GM13977 (cell line): ENCODE measurements around the gene FBXO27.

Experiments used
- DNase-seq: peaks from one replicate; pipeline ENCODE4 v3.0.0; 2012; ENCODE audit warnings: low spot score
- in situ Hi-C: fragments of 300-500 bp; cut with MboI; formaldehyde crosslinking; loops from one replicate; pipeline ENCODE4 v1.12.0; 2022; ENCODE audit warnings: low sequenced_read_pairs, low pct_unique_long_range_greater_than_20kb, mixed read lengths, inconsistent platforms; ENCODE audit not compliant: unreplicated experiment
- TF ChIP-seq, protein P1 (sequence below): IDR thresholded peaks from 2 replicates; pipeline ENCODE4 v1.5.1; 2012; ENCODE audit warnings: mild to moderate bottlenecking, control low read depth; ENCODE audit not compliant: insufficient read depth; ENCODE audit errors: extremely low read depth, missing control alignments

FBXO27 gene

DNA sequence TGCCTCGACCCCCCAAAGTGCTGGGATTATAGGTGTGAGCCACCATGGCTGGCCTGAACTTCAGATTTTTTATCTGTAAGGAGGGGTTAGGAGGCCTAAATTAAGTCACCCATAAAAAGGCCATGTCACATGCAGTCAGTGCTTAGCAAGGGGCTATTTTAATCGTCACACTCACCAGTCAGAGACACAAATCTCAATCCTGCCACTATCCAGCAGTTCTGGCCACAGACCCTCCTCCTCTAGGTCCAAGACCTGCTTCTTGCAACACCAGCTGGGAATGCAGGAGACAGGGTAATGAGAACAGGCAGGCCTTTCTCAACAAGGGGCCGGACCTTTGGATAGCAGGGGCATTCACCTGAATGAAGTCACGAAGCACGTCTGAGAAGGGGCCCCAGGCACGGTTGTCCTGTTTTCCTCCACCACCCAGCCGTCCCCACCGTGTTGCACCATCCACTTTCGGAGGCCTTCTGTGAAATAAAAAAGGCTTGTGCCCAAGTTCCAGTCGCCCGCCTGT, 1.4 kb downstream of the FBXO27 start:
- TF ChIP-seq, protein P1, sequence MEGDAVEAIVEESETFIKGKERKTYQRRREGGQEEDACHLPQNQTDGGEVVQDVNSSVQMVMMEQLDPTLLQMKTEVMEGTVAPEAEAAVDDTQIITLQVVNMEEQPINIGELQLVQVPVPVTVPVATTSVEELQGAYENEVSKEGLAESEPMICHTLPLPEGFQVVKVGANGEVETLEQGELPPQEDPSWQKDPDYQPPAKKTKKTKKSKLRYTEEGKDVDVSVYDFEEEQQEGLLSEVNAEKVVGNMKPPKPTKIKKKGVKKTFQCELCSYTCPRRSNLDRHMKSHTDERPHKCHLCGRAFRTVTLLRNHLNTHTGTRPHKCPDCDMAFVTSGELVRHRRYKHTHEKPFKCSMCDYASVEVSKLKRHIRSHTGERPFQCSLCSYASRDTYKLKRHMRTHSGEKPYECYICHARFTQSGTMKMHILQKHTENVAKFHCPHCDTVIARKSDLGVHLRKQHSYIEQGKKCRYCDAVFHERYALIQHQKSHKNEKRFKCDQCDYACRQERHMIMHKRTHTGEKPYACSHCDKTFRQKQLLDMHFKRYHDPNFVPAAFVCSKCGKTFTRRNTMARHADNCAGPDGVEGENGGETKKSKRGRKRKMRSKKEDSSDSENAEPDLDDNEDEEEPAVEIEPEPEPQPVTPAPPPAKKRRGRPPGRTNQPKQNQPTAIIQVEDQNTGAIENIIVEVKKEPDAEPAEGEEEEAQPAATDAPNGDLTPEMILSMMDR, result no peak
- in situ Hi-C loops, result no loop called here
- peak; percentile 36 for DNase-seq

DNA sequence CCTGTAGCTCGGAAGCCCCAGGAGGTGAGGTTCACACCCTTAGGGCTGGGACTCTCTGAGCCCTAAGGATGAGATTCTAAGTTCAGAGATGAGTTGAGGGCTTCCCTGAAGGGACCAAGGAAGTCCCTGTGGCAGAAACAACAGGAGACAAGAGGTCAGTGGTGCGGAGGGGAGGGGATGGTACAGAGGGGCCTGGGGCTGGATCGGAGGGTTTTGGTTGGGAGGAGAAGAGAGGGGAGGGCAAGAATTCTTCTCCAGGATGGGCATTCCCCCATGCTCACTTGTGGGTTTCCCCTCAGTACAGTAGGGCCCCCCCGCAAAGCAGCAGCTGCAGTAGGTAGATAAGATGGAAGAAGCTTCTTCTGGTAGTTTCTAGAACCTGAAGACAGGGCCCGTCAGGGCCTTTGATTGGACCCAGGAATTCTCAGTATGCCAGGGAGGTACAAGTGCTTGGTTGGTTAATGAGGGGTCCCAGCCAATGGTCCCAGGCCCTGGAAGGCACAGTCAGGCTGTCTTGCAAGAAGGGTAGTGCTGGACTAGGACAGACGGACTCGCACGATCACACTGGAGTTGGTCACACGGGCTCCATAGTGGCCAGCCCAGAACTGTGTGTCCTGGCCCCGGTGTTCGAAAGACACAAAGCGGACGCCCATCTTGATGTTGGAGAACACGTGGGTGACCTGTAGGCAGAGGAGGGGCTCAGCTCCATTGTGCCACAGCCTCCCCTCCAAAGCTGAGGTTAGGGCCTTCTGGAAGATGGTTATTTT, 7.3 kb downstream of the FBXO27 start:
- DNase-seq, result no peak

DNA sequence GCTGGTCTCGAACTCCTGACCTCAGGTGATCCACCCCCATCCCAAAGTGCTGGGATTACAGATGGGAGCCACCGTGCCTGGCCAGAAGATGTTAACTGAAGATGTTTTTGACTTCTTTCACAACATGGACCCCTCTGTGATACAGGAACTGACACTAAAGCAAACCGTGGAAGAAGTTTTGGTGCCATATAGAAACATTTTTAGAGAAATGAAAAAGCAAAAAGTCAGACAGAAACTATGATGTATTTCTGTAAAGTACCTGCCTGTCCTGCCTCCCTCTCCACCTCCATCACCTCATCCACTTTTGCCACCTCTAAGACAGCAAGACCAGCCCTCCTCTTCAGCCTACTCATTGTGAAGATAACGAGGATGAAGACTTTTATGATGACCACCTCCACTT, 11.3 kb downstream of the FBXO27 start:
- in situ Hi-C loops, result no loop called here
- peak; percentile 55 for DNase-seq
- TF ChIP-seq, protein P1, result no peak

More for the DNA sequence above, 7.3 kb downstream of the FBXO27 start:
- TF ChIP-seq, protein P1, result no peak
- in situ Hi-C loops, result no loop called here

DNA sequence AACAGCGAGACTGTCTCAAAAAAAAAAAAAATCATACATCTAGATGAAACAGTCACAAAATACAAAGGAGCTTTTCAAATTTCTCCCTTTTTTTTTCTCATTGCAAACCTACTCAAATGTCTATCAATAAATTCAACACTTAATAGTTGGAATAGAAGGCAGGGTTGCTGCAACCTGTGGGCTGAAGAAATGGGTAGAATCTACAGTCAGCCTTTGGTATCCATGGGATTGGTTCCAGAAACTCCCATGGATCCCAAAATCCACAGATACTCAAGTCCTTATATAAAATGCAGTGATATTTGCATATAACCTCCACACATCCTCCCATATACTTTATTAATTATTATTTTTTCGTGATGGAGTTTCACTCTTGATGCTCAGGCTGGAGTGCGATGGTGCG, 14.7 kb downstream of the FBXO27 start:
- in situ Hi-C loops, result no loop called here
- TF ChIP-seq, protein P1, result no peak
- no peak for DNase-seq

DNA sequence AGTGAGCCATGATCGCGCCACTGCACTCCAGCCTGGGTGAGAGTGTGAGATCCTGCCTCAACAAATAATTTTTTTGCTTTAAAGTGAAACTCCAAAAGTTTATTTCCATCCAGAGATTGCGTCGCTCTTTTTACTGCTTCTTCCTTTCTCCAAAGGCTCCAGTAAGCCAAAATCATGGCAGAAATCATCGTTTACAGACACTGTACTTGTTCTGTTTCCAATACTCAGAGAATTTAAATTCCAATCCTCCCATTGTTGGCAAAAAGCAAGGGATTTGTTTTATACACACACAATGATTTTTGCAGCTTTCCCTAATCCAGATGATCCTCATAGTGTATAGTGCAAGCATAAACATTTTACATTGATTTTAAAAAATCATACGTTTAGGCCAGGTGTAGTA, 15.3 kb downstream of the FBXO27 start:
- DNase-seq, result no peak
- TF ChIP-seq, protein P1, result no peak
- in situ Hi-C loops, result no loop called here

DNA sequence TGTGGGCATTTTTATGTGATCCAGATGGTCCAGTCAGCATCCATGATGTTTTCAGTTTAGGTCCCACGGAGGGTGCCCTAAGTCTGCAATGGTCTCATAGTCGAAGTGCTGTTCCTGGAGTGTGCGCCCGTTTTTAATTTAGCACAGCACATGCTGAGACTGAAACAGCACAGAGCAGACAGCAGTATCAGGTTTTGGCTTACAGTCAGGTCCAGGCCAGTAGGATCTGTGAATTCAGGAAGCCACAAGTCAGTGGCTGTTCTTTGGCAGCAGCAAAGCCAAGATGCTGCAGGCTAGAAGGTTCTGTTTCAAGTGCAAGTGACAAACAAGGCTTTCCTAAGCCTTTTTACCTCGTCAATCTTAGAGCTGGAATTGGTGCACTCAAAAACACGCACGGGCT, 18.3 kb downstream of the FBXO27 start:
- in situ Hi-C loops, result no loop called here
- no peak for DNase-seq
- TF ChIP-seq, protein P1, result no peak
